Stimulated activated CD8-positive, alpha-beta memory T cell treated with anti-CD3 and anti-CD28 coated beads, Interleukin-15, amount 100 ng/mL, for 4 hours (primary cell): ENCODE results near the gene TMTC2.

ENCODE experiments used
- DNase-seq, 2 donors: peaks; one replicate each; pipeline ENCODE4 v3.0.0-alpha.2; 2020; ENCODE audit warnings: low read depth in 2 of 2

Gene TMTC2

DNA sequence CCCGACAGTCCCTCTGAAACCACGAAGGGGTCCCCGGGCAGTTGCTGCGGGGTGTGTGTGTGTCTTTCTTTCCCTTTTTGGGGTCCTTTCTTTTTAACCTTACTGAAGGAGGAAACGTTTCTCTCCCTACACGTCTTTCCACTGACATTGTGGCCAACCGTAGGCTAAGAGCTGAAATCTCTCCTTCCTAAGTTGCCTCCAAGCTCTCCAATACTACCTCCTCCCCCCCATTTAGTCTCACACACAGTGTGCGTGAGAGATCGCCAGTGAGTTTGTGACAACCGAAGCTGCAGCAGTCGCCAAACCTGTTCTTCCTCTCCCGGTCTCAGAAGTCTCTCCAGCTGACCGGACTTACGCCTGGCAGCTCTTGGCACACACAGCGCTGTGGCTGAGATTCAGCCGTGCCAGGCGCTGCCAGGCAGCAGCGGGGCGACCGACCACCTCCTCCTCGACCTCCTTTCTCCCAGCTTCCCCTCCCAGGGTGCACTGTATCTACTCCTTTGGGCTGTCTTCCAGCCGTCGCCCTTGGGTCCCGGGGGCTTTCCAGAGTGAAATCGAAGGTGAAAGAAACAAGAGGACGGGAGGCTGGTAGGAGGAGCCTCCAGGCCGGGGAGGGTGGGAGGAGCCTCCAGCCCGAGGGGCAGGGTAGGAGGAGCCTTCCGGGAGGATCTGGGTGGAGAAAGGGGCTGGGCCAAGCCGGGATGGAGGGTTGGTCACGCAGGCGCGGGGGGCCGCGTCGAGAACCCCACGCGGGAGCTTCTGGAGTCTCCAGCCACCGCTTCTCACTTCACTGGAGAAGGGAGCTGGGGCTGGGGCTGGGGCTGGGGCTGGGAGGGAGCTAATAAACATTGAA lies at the start of gene TMTC2:
Gene TMTC2, plus strand, starts transcription at position 739 of the 853 bp plus-strand sequence.
- peak; percentile 83 for DNase-seq

DNA sequence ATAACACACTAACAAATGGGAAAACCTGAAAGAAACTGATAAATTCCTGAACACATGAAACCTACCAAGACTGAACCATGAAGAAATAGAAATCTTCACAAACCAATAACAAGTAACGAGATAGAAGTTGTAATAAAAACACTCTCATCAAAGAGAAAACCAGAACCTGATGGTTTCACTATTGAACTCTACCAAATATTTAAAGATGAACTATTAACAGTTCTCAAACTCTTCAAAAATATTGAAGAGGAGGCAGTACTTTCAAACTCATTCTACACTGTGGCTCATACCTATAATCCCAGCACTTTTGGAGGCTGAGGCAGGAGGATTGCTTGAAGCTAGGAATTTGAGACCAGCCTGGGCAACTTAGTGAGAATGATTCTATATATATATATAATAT lies 48.4 kb upstream of the TMTC2 start:
- no peak for DNase-seq

DNA sequence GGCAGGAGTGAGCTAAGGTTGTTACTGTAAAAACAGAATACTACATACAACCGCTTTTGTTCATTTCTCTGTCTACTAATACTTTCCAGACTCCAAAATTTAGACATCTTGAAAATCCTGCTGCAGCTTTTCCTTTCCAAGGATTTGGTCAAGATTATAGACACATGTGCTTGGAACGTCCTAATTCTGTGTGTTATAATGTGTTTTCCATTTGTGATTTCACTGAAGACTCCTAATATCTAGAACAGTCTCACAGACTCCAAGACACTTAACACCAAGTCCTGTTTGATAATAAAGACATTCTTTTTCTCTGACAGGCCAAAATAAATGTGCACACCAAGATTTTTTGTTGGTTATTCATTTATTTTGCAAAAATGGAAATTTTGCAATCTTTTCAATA lies 41.8 kb upstream of the TMTC2 start:
- DNase-seq = no peak

DNA sequence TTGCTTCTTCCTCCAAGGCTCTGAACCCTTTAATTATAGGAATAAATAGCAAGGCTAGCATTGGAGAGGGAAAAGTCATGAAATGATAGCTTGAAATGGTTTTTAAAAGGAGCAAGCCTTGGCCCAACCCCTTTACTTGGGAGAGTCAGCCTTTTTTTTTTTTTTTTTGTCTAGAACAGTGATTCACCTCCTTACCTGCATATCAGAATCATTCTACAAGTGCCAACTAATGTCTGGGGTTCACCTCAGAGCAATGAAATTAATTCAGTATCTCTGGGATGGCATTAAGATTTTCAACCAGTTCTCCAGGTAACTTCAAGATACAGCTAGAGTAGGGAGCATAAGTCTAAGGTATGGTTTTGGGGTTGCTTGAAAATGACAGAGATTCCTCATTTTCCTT lies 41.3 kb upstream of the TMTC2 start:
- no peak for DNase-seq

DNA sequence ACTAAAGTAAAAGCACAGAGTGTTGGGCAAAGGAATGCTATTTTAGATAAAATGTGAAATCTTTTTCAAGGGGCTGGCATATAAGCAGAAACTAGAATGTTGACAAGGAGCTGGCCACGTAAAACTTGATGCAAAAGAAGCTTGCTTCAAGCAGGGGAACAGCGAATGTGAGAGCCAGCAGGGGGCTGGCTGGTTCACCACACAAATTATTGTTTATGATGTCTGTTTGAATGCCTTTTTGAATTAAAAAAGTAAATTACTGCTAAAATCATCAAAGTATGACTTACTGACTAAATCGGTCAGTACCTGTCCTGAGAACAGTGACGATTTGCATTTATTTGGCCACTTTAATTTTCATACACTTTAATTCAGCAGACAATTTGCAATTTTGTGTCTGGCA lies 38.9 kb upstream of the TMTC2 start:
- DNase-seq = no peak

DNA sequence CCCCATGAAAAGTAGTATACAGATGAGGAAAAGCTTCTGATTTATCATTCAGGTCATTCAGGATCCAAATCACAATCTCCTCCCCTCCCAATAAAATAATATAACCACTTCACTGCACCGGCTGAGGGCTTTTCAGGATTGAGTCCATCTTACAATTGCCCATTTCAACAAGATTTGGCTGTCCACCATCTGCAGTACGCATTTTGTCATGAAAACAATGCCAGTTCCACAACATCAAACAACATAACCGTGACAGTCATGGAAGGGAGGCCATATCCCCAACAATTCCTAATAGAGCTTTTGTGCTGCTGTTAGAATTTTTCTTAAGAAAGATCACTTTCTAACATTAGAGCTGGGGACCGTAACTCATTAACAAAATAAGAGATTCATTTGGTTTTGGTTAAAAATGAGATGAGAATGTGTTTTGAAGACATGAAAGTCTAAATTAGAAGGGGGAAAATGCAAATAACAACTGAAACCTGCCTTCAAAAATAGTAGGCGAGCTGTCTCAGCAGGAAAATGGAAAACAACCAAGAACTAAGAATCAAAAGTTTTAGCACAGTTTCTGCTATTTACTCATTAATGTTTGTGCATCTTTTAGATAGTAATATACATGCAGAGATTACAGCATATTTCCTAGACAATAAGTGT lies 38.3 kb upstream of the TMTC2 start:
- no peak for DNase-seq

DNA sequence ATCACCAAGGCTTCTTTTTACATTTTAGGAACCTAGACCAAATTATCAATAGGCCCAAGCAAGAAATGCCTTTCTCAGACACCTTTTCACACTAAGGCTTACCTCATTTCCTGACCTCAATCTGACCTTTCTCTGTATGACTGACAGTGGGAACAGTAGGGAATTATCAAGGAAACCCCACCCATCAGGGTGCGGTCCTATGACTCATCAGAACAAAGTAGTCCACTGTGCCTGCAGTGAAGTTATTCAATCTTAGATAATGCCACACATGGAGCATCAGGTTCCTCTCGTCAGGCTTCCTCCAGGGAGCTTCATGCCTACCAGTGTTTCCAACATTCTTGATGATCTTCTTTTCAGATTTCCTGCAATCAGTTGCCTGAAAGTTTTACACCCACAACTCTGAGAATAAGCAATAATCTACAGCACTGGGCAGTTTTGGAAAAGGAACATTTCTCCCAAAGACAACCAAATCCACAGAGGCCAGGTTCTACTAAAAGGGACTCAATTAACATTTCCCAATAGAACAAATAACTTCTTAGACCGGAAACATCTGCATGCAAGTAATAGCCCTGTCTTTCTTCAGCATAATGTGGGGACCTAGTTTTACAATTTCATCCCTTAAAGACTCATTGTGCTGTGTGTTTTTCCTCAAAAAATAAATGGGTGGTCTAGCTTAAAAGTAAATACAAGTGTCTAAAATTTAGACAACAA lies 35.9 kb upstream of the TMTC2 start:
- DNase-seq = no peak

DNA sequence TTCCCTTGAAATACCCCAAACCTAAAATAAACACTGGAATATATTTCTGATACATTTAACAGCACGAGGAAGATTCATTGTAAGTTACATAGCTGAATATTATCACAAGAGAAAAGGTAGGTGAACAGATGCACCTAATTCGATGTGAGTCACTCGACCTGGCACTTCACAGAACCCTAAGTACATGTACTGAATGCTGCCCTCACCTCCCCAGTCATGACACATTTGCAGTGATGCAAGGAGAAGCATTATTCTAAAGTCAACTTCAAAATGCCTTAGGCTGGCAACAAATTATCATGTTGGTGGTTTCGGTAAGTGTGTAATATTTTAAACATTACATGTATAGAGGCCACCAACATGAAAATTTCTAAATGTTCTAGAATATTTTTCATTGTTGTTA lies 35.2 kb upstream of the TMTC2 start:
- no peak for DNase-seq

DNA sequence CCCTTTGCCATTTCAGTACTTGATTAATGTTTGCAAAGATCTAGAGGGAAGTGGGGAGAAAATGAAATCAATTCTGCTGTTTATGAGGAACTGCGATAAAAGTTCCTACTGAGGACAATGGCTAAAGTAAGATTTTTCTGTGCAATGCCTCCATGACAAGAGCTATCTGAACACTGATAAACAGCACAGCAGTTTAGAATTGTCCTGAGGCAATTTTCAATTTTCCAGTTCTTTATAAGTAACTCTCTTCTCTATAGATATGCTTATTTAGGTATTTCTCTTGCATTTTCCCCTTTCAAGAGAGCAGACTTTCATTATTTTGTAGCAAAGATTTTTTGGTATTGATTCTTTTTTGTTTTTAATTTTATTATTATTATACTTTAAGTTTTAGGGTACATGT lies 34.6 kb upstream of the TMTC2 start:
- DNase-seq = no peak

DNA sequence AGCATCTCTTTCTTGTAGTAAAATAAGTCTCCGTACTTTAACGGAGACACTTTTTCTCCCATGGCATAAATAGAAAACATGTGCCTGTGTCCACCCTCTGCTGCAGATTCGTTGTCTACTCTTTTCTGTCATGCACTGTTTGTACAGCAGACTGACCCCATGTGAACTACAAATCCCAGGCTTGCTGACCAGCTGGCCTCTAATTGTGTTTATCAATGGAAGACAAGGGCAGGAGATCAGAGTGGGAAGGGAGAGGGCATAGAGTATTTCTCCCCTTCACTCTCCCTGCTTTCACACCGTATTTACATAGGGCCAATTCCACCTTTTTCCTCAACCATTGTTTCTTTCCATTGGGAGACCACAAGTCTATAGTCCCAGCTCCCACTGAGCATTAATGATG lies 31.0 kb upstream of the TMTC2 start:
- no peak for DNase-seq

DNA sequence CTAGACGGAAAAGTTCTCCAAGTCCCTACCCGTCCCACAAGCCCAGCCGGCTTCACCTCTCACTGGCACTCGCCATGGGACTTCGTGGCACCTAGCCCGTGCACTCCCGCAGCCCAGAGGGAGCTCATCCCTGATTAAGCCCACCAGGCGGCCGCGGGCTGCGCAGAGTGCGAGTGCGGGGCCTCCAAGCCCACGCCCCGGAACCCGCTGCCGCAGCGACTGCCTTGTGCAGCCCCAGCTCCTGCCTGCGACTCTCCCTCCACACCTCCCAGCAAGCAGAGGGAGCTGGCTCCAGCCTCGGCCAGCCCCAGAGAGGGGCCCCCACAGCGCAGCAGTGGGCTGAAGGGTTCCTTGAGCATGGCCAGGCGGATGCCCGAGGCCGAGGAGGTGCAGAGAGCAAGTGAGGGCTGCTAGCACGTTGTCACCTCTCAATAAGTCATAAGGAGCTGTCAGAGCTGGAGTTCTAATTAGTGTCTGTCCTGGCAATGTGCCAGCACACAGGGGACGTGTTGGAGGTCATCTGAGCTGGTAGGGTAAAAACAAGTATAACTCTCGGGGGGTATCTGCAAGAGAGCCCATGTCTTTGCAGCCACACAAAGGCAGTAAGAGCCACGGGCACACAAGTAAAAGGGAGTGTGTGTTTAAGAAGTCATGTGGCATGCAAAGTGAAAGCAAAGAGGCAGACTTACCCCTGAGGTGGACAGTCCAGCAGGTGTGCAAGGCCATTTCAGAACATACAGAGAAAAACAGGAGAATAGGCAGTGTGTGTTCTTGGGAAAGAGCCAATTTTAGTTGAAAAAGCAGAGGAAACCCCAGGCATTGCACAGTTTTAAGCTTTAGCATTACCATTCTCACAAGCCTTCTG lies 27.1 kb upstream of the TMTC2 start:
- no peak for DNase-seq

DNA sequence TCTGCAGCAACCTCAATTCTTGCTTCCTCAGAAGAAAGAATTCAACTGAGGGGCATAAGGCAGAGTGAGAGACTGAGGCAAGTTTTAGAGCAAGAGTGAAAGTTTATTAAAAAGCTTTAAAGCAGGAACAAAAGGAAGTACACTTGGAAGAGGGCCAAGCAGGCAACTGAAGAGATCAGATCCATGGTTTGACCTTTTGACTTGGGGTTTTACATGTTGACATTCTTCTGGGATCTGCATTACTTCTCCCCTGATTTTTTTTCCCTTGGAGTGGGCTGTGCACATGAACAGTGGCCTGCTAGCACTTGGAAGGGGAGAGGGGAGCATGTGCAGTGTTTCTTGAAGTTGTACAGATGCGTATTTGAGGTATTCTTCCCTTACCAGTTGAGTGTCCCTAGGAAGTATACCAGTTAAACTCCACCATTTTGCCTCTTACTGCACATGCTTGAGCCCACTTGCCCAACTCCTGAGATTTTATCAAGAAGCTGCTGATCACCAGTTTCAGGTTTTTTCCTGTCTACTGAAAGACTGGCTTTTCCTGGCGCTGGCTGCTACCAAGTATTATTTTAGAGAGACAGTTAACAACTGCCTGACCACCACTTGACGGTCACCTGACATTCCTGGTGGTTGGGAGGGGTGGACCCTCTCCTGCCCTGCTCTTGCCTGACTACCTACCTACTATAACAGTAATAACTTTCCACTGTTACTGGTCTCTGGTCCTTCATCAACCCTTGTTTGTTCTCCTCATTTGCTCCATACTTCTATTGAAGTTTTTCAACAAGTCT lies 26.0 kb upstream of the TMTC2 start:
- no peak for DNase-seq

DNA sequence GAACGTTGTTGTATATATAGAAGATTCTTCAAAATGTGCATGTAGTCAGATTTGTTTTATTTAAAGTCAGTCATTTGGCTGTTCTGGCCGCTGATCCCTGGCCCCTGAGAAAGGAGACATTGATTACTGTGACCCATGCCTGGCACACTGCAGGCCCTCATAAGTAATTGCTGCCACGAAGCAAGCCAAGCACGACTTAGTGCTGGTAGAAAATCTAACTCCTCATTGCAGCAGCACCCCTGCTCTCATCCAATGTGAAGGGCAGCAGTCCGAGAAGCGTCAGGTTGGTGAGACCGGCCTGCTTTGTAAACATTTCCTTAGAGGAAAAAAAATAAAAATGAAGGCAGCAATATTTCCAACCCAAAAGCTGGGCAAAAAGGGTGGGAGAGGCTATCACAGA lies 22.8 kb upstream of the TMTC2 start:
- no peak for DNase-seq

DNA sequence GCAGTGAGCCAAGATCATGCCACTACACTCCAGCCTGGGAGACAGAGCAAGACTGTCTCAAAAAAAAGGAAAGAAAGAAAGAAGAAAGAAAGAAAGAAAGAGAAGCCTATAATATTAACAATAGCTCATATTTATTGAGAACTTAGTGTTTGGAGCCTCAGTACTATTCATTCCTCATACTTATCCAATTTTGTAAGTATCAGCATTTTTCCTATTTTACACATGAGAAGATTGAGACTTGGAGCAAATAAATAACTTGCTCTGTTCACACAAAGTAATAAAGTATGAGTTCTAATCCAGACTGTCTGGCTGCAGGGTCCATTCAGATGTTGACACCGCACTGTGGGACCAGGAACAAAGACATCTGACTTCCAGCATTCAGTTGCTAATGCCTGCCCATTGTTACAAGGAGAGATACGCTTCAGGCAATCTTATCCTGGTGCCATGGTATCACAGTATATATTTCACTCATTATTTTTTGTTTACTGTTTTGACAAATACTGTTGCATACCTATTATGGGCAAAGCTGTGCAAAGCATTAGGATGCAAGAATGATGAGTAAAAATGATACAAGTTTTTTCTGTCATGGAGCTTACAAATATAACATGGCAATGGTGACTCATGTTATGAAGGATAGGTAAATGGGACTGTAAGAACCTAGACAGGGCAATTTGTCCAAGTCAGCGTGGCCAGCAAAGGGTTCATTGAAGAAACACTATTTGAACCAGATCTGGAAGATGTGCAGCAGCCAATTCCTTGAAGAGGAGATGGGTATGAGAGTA lies 21.4 kb upstream of the TMTC2 start:
- no peak for DNase-seq

DNA sequence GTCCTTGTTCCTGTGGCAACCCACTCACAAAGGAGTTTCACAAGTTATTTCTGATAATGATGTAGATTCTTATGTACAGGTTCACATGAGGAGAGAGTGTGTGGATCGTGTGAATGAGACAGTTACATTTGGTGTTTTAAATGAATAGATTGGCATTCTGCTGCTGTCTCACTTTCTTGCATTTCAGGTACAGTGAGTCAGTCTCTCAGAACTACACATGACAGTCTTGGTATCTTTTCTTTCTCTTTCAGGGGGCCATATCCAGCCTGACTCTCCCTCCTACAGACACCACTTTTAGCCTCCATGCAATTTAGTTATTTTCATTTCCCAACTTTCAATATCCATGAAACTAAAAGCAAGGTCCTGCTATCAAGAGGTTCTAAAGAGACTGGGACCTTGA lies 19.9 kb upstream of the TMTC2 start:
- DNase-seq = no peak

DNA sequence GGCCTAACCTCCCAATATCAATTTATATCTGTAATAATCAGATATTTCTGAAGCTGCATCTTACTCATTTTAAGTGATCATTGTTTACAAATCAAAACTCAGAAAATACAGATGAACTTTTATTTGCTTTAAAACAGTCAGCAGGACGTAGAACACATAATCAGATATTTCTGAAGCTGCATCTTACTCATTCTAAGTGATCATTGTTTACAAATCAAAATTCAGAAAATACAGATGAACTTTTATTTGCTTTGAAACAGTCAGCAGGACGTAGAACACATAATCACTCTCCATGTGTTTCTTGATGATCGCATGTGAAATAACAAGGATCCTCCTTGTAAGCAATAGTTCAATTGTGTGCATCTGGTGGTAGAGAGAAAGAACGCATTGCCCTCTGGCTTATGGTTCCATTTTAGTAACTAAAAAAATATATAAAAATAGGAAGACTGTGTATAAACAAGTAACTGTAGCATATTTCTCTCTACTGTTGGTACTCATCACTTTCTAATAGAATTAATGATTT lies 15.0 kb upstream of the TMTC2 start:
- DNase-seq = no peak

DNA sequence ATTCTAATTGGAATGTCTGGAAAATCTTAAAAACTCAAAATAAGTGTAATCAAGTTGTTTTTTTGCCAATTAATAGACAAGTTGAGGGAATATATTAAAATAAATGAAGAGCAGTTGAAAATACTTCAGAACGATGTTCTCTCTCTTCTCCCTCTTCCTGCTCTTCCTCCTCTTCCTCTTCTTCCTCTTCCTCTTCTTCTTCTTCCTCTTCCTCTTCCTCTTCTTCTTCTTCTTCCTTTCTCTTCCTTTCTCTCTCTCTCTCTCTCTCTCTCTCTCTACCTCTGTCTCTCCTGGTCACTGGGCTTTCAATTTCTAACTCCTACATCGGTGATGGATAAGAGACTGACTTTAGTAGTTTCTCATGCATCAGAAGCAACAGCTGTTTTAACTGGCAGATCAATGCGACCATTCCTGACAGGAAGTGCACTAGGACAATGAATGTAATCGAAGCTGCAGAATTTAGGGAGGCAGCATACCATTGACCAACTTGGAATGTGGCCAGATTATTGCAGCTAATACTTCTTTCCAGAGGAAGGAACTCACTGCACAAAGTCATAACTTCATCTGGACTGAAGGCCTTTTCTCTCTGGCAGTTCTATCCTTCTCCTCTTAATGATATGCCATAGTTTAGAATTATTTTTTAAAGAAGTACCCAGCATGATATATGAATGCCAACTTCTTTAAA lies 13.8 kb upstream of the TMTC2 start:
- no peak for DNase-seq

DNA sequence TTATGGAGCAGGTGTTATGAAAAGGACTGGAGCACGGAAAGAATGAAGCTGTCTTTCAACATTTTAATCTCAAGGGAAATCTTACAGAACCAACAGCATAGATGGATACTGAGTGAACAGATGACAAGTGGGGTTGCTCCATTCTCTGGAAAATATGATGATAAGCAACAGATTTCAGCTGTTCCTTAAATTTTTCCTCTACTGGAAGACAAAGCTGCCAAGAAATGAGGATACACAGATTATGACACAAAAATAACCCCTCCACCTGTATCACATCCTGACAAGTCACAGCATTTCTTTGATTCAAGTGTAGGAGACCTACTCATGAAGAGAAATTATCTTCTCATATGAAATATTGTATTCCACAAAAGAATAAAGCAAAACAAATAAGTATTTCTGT lies 13.0 kb upstream of the TMTC2 start:
- DNase-seq = no peak

DNA sequence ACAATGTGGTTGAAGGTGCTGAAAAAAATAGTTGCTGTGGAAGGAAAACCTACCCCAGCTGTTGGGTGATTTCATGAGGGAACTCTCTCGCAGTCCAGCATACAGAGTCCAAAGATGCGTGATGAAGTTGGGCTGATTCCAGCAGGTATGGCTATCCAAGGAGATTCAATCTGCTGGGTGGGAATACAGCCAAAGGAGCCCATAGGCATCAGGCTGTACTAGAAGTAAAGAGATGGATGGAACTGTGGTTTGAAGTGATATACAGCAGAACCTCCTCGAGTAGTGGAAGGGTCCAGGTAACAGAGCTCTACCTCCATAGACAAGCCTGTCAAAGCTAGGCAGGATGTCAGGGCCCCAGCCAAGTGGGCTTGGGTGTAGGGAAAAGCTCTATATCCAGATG lies 11.5 kb upstream of the TMTC2 start:
- no peak for DNase-seq
